ENCODE measurements around the gene RRN3.
"Not testable (repeated sequence)": the region's sequence is repeated elsewhere in the genome, so short reads cannot be mapped to it uniquely, and the experiment has no call there.

DNA sequence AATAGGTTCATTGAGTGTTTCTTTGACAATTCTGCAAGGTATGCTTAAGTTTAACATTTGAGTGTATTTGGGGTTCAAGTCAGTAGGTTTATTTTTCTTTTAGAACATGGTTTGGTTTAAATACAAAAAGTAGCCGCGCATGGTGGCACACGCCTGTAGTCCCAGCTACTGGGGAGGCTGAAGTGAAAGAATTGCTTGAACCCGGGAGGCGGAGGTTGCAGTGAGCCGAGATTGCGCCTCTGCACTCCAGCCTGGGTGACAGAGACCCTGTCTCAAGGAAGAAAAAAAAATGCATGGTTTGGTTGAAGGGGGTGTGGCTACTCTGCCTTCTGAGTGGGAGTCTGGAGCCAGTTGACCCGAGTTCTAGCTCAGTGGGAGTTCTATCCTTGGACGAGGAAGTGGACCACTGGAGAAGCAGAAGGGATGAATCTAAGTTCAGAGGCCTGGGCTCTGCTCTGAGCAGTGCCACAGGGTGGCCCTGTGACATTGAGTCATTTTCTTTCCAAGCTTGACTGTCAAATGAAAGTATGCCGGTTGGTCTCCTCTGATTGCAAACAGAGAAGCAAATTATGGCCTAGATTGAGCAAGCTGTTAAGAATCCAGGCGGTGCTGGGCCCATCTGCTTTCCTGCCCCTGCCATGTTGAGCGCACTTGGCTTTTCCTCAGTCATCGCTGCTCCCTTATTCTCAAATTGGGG, 70.5 kb downstream of the RRN3 start:
- TF ChIP-seq CTCF, POLR2A (IDR thresholded peaks at IDR 0.05): not testable (repeated sequence)
